AG04449 (cell line): ENCODE measurements around the gene RPS21.

Source experiments
- CTCF ChIA-PET: fragments of 350-600 bp; formaldehyde crosslinking; extraction: SDS; loops from one replicate; lab custom pipeline; 2021; ENCODE audit warnings: antibody characterized with exemption; lab: Yijun Ruan, JAX
- POLR2A ChIA-PET: fragments of 400-600, 350-600 bp; formaldehyde crosslinking; extraction: SDS; loops from one replicate; lab custom pipeline; 2020; ENCODE audit warnings: antibody characterized with exemption, inconsistent platforms; lab: Yijun Ruan, JAX
- DNase-seq: peaks from one replicate; pipeline ENCODE4 v3.0.0-alpha.2; 2010; ENCODE audit warnings: low read depth, low spot score
- H3K4me3 ChIP-seq: 2 replicates; pipeline ENCODE4 v1.5.1; 2011; ENCODE audit warnings: low read depth, mild to moderate bottlenecking, control low read depth, low read length
- CTCF ChIP-seq: IDR thresholded peaks from one replicate; pipeline ENCODE4 v1.5.1; 2011; ENCODE audit warnings: mild to moderate bottlenecking, moderate library complexity, low read length, control low read depth, inconsistent platforms; ENCODE audit not compliant: insufficient read depth; ENCODE audit errors: missing control alignments

RPS21 gene

GRCh38 chr20:62352402-62353288 lies 34.3 kb upstream of the RPS21 start:
- DNase-seq = no peak
- no peak for TF ChIP-seq CTCF
- H3K4me3 ChIP-seq = no peak overlapping the region
- ChIA-PET CTCF (no interaction called here), POLR2A (no interaction called here)

- TF ChIP-seq CTCF = no peak
- no peak for DNase-seq
- H3K4me3 ChIP-seq = no peak overlapping the region
- CTCF ChIA-PET = no interaction called here
- POLR2A ChIA-PET = no interaction called here
Measured at GRCh38 chr20:62353289-62354030, 33.4 kb upstream of the RPS21 start.

- ChIA-PET CTCF (no interaction called here), POLR2A (no interaction called here)
- H3K4me3 ChIP-seq = no peak overlapping the region
- TF ChIP-seq CTCF = no peak
- no peak for DNase-seq
Measured at GRCh38 chr20:62354031-62354808, 32.7 kb upstream of the RPS21 start.

GRCh38 chr20:62354811-62355341 lies 32.0 kb upstream of the RPS21 start:
- DNase-seq = no peak
- TF ChIP-seq CTCF = no peak
- ChIA-PET CTCF (no interaction called here), POLR2A (interaction anchor here (0.5 kb wide), 1 partner anchor 517 kb away, joined by 5 read pairs; no protein-coding TSS in a partner anchor)
- H3K4me3 ChIP-seq = no peak overlapping the region

GRCh38 chr20:62355516-62355877 lies 31.4 kb upstream of the RPS21 start:
- no peak for DNase-seq
- ChIA-PET CTCF (interaction anchor here (1.9 kb wide), 1 partner anchor 13 kb away, joined by 5 read pairs; no protein-coding TSS in a partner anchor), POLR2A (no interaction called here)
- TF ChIP-seq CTCF = no peak
- H3K4me3 ChIP-seq = no peak overlapping the region
